ENCODE measurements around the gene MLLT3. TPM values are rescaled to one million over a fixed set of nuclear protein-coding genes. Genes with fewer than 3 reads are reported as not detected.

Gene MLLT3
- total RNA-seq, 4 donors from 2014 or later: 4.0 to 6.4 (median 4.5) TPM

- no peaks in the 10 kb centered on the region for H3K4me1 ChIP-seq
- no peak for DNase-seq
- no peak overlapping the region for H3K27ac ChIP-seq
- intact Hi-C loops (cut with DNase I; ENCODE audit: low total_unique reads): no loop called here
- TF ChIP-seq POLR2A (IDR thresholded peaks at IDR 0.05) (no peak), CTCF (IDR thresholded peaks at IDR 0.05 in 4 of 5, conservative IDR thresholded peaks at IDR 0.05 in 1 of 5) (no peak)
- ATAC-seq: no peak
- no peaks in the 10 kb centered on the region for H3K36me3 ChIP-seq
- no peak overlapping the region for H3K4me3 ChIP-seq
- in situ Hi-C loops (cut with MboI; ENCODE audit: low sequenced_read_pairs in 4 of 4): no loop called here
- H3K9me3 ChIP-seq: no peaks in the 10 kb centered on the region
- H3K27me3 ChIP-seq: no peaks in the 10 kb centered on the region
Observed at GRCh38 chr9:20651939-20652338, 29.6 kb upstream of the MLLT3 start.

GRCh38 chr9:20650750-20651299 lies 28.5 kb upstream of the MLLT3 start:
- Histone ChIP-seq H3K27ac (no peak overlapping the region), H3K9me3 (no peaks in the 10 kb centered on the region), H3K4me1 (no peaks in the 10 kb centered on the region), H3K4me3 (no peak overlapping the region), H3K27me3 (no peaks in the 10 kb centered on the region), H3K36me3 (no peaks in the 10 kb centered on the region)
- intact Hi-C loops (cut with DNase I; ENCODE audit: low total_unique reads): no loop called here
- DNase-seq (no peak), ATAC-seq (no peak)
- in situ Hi-C loops (cut with MboI; ENCODE audit: low sequenced_read_pairs in 4 of 4): no loop called here
- no peak for TF ChIP-seq POLR2A (IDR thresholded peaks at IDR 0.05)

- H3K27ac ChIP-seq: no peak overlapping the region
- no peaks in the 10 kb centered on the region for H3K9me3 ChIP-seq
- H3K27me3 ChIP-seq: no peaks in the 10 kb centered on the region
- H3K4me3 ChIP-seq: no peak overlapping the region
- H3K36me3 ChIP-seq: no peaks in the 10 kb centered on the region
- intact Hi-C loops (cut with DNase I; ENCODE audit: low total_unique reads) (no loop called here), in situ Hi-C loops (cut with MboI; ENCODE audit: low sequenced_read_pairs in 4 of 4) (no loop called here)
- TF ChIP-seq POLR2A (IDR thresholded peaks at IDR 0.05): no peak
- no peak for TF ChIP-seq CTCF (IDR thresholded peaks at IDR 0.05 in 4 of 5, conservative IDR thresholded peaks at IDR 0.05 in 1 of 5)
- DNase-seq (no peak), ATAC-seq (no peak)
- no peaks in the 10 kb centered on the region for H3K4me1 ChIP-seq
Observed at GRCh38 chr9:20650313-20650712, 28.0 kb upstream of the MLLT3 start.

GRCh38 chr9:20649381-20649780 lies 27.1 kb upstream of the MLLT3 start:
- DNase-seq: no peak
- TF ChIP-seq POLR2A (IDR thresholded peaks at IDR 0.05) (no peak), CTCF (IDR thresholded peaks at IDR 0.05 in 4 of 5, conservative IDR thresholded peaks at IDR 0.05 in 1 of 5) (no peak)
- in situ Hi-C loops (cut with MboI; ENCODE audit: low sequenced_read_pairs in 4 of 4): no loop called here
- Histone ChIP-seq H3K27me3 (no peaks in the 10 kb centered on the region), H3K27ac (no peak overlapping the region), H3K36me3 (no peaks in the 10 kb centered on the region), H3K9me3 (no peaks in the 10 kb centered on the region), H3K4me1 (no peaks in the 10 kb centered on the region), H3K4me3 (no peak overlapping the region)
- no peak for ATAC-seq
- intact Hi-C loops (cut with DNase I; ENCODE audit: low total_unique reads): no loop called here

- in situ Hi-C loops (cut with MboI; ENCODE audit: low sequenced_read_pairs in 4 of 4): no loop called here
- H3K4me1 ChIP-seq: no peaks in the 10 kb centered on the region
- no peaks in the 10 kb centered on the region for H3K9me3 ChIP-seq
- DNase-seq (no peak), ATAC-seq (peak in 1 of 2 donors; percentile 60)
- no peaks in the 10 kb centered on the region for H3K27me3 ChIP-seq
- no peak overlapping the region for H3K4me3 ChIP-seq
- TF ChIP-seq CTCF (IDR thresholded peaks at IDR 0.05 in 4 of 5, conservative IDR thresholded peaks at IDR 0.05 in 1 of 5) (no peak), POLR2A (IDR thresholded peaks at IDR 0.05) (no peak)
- no peaks in the 10 kb centered on the region for H3K36me3 ChIP-seq
- H3K27ac ChIP-seq: no peak overlapping the region
- intact Hi-C loops (cut with DNase I; ENCODE audit: low total_unique reads): no loop called here
Observed at GRCh38 chr9:20646656-20647055, 24.4 kb upstream of the MLLT3 start.
